Stimulated activated CD4-positive, alpha-beta T cell treated with anti-CD3 and anti-CD28 coated beads, TNF-alpha, amount 100 ng/mL, for 4 hours (primary cell): ENCODE data around the gene GCDH.

Source experiments
- DNase-seq, 3 experiments: peaks; one replicate each; pipeline ENCODE4 v3.0.0-alpha.2; 2020; ENCODE audit warnings: low read depth in 3 of 3

The GCDH gene

GRCh38 chr19:12939975-12940423, 49.0 kb downstream of the GCDH start:
- no peak for DNase-seq

DNA sequence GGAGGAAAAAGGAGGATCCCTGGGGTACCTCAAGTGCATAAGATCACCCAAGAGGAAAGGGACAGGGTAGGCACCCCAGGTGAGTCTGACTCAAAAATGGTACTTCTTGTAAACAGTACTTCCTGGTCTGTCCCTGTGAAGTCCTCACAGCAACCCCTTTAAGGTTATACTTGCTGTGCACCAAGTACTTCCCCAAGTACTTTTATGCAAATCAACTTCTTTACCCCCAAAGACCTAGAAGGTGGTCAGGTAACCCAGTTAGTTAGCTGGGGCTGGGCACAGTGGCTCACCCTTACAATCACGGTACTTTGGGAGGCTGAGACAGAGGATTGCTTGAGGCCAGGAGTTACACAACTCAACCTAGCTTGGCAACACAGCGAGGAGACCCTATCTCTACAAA, 49.9 kb downstream of the GCDH start:
- no peak for DNase-seq

GRCh38 chr19:12943437-12944044, 52.6 kb downstream of the GCDH start:
- DNase-seq = no peak

GRCh38 chr19:12944104-12944674, 53.2 kb downstream of the GCDH start:
- DNase-seq = no peak

DNA sequence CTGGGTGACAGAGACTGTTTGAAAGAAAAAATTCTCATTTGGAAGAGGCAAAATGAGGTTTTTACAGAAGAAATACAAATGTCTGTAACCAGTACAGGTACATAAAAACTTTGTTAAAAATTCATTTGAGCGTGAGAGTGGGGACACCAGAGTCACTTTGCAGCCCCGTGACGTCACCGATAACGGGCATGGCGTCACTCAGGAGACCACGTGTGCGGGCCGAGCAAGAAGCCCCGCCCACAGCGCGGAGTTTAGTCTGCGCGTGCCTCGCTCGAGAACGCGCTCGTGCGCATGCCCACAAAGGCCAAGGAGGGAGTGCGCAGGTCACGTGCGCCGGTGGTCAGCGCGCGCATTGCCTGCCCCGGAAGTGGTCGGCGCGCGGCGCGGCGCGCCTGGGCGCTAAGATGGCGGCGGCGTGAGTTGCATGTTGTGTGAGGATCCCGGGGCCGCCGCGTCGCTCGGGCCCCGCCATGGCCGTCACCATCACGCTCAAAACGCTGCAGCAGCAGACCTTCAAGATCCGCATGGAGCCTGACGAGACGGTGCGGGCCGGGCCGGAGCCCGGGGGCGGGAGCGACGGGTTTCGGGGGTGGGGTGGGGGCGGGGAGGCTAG, 54.6 kb downstream of the GCDH start, which contains the start of gene RAD23A:
Gene RAD23A, plus strand, starts transcription at position 384 of the 613 bp plus-strand sequence. Its CDS starts 87 bp downstream, at position 471.
- DNase-seq = peak; percentile 96 to 98 (median 98)

GRCh38 chr19:12946092-12946721, 55.2 kb downstream of the GCDH start:
- peak in 1 of 3 experiments; percentile 38 for DNase-seq

DNA sequence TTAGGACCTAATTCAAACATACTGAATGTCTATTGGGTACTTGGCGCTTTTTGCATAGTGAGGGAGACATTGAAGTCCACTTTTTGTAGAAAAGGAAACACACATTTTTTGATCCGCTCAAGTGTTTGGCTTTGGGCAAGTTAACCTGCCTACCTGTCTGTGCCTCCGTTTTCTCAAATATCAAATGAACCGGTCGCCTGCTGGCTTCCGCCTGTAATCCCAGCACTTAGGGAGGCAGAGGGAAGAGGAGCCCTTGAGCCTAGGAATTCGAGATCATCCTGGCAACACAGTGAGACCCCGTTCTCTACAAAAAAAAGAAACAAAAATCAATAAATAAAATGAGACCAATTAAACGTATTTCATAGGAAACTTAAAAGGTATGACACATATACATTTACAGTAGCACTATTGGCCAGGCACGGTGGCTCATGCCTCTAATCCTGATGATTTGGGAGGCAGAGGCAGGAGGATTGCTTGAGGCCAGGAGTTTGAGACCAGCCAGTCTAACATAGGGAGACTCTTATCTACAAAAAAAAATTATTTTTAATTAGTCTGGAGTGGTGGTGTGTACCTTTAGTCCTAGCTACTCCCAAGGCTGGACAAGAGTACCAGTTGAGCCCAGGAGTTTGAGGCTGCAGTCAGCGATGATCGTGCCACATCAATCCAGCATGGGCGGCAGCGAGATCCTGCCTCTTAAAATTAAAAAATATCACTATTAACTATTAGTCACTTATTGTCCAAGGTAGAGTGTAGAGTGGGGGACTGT, 56.0 kb downstream of the GCDH start:
- no peak for DNase-seq

DNA sequence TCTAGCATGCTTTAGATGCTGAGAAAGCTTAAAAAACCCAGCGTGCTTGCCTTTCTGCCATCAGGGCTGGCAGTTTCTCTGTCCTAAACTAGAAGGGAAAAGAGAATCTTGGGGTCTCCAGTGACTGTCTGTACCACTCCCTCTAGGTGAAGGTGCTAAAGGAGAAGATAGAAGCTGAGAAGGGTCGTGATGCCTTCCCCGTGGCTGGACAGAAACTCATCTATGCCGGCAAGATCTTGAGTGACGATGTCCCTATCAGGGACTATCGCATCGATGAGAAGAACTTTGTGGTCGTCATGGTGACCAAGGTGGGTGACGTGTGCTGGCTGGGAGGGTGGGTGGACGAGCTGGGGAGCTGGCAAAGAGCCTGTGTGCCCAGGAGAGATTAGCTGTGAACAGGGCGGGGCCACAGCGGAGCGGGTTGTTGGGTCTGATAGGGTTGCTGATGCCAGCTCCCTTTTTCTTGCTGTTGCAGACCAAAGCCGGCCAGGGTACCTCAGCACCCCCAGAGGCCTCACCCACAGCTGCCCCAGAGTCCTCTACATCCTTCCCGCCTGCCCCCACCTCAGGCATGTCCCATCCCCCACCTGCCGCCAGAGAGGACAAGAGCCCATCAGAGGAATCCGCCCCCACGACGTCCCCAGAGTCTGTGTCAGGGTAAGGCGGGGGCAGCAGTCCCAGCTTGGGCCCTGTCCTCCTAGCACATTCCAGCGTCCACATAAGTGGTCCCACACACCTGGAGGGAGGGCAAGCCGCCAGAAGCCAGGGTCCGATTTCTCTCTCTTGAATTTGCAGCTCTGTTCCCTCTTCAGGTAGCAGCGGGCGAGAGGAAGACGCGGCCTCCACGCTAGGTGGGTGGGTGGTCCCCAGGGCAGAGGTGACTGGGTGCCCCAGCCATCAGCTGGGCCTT, 57.0 kb downstream of the GCDH start:
- no peak for DNase-seq

DNA sequence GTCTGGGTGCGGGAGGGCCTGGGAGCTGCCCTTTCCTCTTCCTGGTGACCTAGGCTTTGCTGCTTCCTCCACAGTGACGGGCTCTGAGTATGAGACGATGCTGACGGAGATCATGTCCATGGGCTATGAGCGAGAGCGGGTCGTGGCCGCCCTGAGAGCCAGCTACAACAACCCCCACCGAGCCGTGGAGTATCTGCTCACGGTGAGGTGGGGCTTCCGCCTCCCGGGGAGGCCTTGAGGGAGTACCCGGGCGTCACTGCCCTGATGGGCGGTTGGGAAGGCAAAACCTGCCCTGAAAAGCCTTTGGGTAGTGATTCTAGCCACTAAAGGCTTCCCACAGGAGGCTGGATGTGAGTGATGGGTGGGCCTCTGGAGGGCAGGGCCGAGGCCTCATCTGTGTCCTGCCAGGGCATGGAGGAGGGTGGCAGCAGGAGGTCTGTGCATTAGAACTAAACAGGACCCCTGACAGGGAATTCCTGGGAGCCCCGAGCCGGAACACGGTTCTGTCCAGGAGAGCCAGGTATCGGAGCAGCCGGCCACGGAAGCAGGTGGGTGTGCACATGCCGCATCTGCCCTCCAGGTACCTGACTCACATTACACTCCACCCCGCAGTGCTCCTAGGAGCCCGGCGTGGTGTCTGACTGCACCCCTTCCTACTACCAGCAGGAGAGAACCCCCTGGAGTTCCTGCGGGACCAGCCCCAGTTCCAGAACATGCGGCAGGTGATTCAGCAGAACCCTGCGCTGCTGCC, 57.8 kb downstream of the GCDH start:
- no peak for DNase-seq
